Mammary epithelial cell (primary cell): ENCODE measurements around the gene TRPC4AP.

Experiments
- CTCF ChIP-seq, 2 donors: IDR thresholded peaks in 1 of 2; conservative IDR thresholded peaks in 1 of 2; 2 replicates each; pipeline ENCODE4 v1.5.1; 2011 to 2012; ENCODE audit warnings: inconsistent platforms in 2 of 2, low read length in 2 of 2, mild to moderate bottlenecking in 2 of 2, control low read depth in 1 of 2, low read depth in 1 of 2; ENCODE audit not compliant: insufficient read depth in 1 of 2; ENCODE audit errors: extremely low read depth in 1 of 2
- EZH2 ChIP-seq: IDR thresholded peaks from 2 replicates; pipeline ENCODE4 v1.6.1; 2012; ENCODE audit warnings: low read length, inconsistent platforms, borderline replicate concordance

DNA sequence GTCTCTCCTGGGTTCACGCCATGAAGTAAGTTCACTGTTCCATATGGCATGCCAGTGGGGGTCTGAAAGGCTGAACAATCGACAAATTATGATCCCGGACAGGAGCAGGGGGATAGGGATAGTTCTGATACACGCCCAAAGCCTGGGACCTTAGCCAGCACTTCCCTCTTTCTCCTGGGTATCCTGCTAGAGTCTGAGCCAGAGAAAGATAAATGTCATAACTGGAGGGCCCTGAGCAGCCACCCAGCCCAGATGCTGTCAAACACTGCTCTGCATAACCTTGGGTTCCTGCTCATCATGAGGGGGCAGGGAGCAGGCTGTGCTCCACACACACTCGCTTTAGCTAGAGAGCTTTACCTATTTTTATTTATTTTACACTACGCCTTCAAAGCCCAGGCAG is 42.3 kb upstream of the TRPC4AP start:
- TF ChIP-seq CTCF (conservative IDR thresholded peaks at IDR 0.05 in 1 of 2, IDR thresholded peaks at IDR 0.05 in 1 of 2; ENCODE audit: extremely low read depth in 1 of 2, insufficient read depth in 1 of 2, low read depth in 1 of 2, low read length in 2 of 2) (no peak), EZH2 (no peak)
